ENCODE results near the gene EIF4G3. TPM values are rescaled to one million over a fixed set of nuclear protein-coding genes. Genes with fewer than 3 reads are reported as not detected.
A peak's percentile ranks its signal among the peaks of the same experiment; 100 is the strongest.

EIF4G3 gene
- total and polyA plus RNA-seq, 12 donors = 13.3 to 50.2 (median 36.1) TPM

DNA sequence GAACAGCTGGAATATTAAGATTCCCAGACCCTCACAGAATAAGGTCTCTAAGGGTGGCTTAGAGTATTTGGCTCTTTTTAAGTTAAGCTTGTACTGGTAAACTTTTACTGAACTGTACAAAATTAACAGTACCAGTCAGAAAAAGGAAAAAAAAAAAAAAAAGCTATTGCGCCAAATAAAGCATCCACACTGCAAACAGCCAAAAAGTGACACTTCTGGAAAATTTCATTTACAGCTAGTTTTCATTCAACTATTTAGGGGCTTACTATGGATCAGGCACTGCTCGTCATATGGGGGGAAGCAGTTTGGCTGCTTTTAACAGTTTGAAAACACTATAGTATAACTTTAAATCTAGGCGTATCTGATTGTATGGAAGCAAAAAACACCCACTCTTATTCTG is 139.6 kb downstream of the EIF4G3 start:
- Histone ChIP-seq H3K27me3 (no peaks in the 10 kb centered on the region), H3K4me1 (peaks cover 5 to 33% (median 15%) of the 10 kb centered on the region in 9 donors), H3K27ac (no peak overlapping the region), H3K36me3 (peaks cover 0 to 7% (median 0%) of the 10 kb centered on the region in 9 donors), H3K4me3 (no peak overlapping the region), H3K9me3 (no peaks in the 10 kb centered on the region)
- TF ChIP-seq, protein P1, sequence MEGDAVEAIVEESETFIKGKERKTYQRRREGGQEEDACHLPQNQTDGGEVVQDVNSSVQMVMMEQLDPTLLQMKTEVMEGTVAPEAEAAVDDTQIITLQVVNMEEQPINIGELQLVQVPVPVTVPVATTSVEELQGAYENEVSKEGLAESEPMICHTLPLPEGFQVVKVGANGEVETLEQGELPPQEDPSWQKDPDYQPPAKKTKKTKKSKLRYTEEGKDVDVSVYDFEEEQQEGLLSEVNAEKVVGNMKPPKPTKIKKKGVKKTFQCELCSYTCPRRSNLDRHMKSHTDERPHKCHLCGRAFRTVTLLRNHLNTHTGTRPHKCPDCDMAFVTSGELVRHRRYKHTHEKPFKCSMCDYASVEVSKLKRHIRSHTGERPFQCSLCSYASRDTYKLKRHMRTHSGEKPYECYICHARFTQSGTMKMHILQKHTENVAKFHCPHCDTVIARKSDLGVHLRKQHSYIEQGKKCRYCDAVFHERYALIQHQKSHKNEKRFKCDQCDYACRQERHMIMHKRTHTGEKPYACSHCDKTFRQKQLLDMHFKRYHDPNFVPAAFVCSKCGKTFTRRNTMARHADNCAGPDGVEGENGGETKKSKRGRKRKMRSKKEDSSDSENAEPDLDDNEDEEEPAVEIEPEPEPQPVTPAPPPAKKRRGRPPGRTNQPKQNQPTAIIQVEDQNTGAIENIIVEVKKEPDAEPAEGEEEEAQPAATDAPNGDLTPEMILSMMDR (IDR thresholded peaks at IDR 0.05) = no peak
- intact Hi-C loops (cut with DNase I) = no loop called here
- WGBS, 2 donors = 94 to 96% methylated on average over 3 of the region's 3 CpGs
- no peak for DNase-seq
- ATAC-seq = no peak

DNA sequence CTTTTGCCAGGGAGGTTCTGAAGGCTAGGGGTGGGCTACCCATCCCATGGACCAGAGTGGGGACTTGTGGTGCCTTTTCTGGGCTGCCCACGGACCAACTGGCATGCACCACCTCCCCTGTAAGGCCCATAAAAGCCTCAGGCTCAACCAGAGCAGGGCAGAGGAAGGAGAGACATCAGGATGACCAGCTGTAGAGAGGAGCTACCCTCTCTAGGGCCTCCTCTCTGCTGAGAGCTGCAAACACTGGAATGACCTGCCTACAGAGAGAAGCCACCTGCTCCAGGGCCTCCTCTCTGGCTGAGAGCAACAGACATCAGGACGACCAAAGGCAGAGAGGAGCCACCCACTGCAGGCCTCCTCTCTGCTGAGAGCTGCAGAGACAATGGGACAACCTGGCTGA is 140.9 kb downstream of the EIF4G3 start:
- Histone ChIP-seq H3K4me1 (peaks cover 5 to 39% (median 13%) of the 10 kb centered on the region in 9 donors), H3K4me3 (no peak overlapping the region), H3K9me3 (no peaks in the 10 kb centered on the region), H3K27ac (no peak overlapping the region), H3K27me3 (no peaks in the 10 kb centered on the region), H3K36me3 (peaks cover 0 to 7% (median 0%) of the 10 kb centered on the region in 9 donors)
- TF ChIP-seq, protein P1 (IDR thresholded peaks at IDR 0.05) = no peak
- intact Hi-C loops (cut with DNase I) = loop anchor here in 1 of 10 donors (2.0 kb wide), 1 partner anchor 33 kb away; no protein-coding TSS in a partner anchor
- DNase-seq (no peak), ATAC-seq (peak in 6 of 8 donors; percentile 24 to 54 (median 43))
- 60 to 61% methylated on average over 2 of the region's 2 CpGs for WGBS, 2 donors

DNA sequence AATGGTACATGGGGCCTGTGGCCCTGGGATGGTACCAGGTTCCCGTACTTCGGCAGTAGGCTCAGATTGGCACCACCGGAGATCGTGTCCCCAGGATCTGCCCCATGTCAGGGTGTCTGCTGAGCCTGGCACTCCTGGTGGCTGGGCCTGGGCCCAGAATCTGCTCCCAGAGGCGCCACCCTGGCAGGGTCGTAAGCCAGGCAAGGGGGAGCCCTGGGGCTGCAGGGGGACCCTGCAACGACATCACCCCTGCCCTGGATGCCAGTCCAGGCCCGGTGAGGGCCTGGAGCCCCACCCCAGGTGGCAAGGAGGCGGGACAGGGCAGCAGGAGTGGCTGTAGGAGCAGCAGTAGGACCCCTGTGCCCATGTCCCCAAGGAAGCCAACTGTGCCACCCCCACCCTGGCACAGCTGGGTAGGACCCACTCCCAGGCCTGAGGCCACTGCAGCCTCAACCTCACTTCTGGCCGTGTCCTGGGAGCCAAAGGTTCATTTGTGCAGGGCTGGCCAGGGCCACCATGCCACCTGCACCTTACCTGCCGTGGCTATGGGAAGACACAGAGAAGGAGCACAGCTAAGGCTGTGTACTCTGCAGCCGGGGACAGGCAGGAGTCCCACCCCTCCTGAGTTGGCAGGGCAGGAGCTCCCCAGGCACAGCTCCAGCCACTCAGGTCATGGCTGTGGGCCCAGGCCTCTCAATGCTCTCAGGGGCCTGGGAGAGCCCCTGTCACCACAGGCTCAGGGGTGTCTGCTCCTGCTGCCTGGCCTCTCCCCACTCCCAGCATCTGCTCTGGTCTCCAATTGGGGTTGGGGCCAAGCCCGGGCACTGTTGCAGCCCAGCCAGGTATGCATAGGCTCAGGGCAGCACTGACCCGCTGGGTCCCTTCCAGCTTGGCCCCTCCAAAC is 141.7 kb downstream of the EIF4G3 start:
- DNase-seq = peak; percentile 69 to 76
- H3K4me3 ChIP-seq = peak overlapping the region in 3 of 10 donors; percentile 7 to 21 (median 10)
- WGBS, 2 donors = 46 to 70% methylated on average over 14 of the region's 14 CpGs

DNA sequence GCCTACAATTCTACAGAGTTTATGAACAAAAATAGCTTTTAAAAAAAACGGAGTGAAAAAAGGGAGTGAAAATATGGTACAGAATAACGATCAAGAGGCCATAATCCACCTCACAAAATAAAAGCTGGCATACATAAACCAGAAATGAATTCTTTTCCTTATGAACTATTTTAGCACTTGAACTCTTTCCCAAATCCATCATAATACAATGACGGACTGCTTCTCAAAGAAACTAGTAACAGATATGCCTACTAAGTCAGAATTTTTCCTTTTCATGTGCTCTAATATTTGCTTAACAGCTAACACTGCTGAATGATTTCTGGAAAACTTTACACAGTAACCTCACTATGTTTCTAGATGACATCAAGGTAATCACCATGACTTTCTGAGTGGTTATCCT is 144.0 kb downstream of the EIF4G3 start:
- no peak for ATAC-seq
- Histone ChIP-seq H3K27ac (no peak overlapping the region), H3K36me3 (no peaks in the 10 kb centered on the region), H3K9me3 (no peaks in the 10 kb centered on the region), H3K4me1 (peaks cover 5 to 39% (median 13%) of the 10 kb centered on the region in 9 donors), H3K27me3 (no peaks in the 10 kb centered on the region), H3K4me3 (no peak overlapping the region)
- 49 to 65% methylated on average over 3 of the region's 3 CpGs for WGBS, 2 donors
- no peak for DNase-seq
- TF ChIP-seq, protein P1 (IDR thresholded peaks at IDR 0.05) = no peak
- intact Hi-C loops (cut with DNase I) = no loop called here

More for the DNA sequence above, 141.7 kb downstream of the EIF4G3 start:
- TF ChIP-seq, protein P1 (IDR thresholded peaks at IDR 0.05) = no peak
- peaks cover 5 to 39% (median 13%) of the 10 kb centered on the region in 9 donors for H3K4me1 ChIP-seq
- peaks cover 0 to 3% (median 0%) of the 10 kb centered on the region in 9 donors for H3K36me3 ChIP-seq
- no peaks in the 10 kb centered on the region for H3K9me3 ChIP-seq
- no peaks in the 10 kb centered on the region for H3K27me3 ChIP-seq
- intact Hi-C loops (cut with DNase I) = loop anchor here in 1 of 10 donors (2.0 kb wide), 1 partner anchor 34 kb away; no protein-coding TSS in a partner anchor
- H3K27ac ChIP-seq = peak overlapping the region in 3 of 10 donors; percentile 8 to 34 (median 18)
- peak; percentile 94 to 99 (median 97) for ATAC-seq
